ENCODE results near the gene ATP8B1. TPM values are rescaled to one million over a fixed set of nuclear protein-coding genes. Genes with fewer than 3 reads are reported as not detected.

The ATP8B1 gene
- total and polyA plus RNA-seq, 9 of the 15 experiments (the other 6 are each of a cell fraction or from before 2014, with no cell fraction given) = 0.01 to 0.22 (median 0.03) TPM; not detected in 3

DNA sequence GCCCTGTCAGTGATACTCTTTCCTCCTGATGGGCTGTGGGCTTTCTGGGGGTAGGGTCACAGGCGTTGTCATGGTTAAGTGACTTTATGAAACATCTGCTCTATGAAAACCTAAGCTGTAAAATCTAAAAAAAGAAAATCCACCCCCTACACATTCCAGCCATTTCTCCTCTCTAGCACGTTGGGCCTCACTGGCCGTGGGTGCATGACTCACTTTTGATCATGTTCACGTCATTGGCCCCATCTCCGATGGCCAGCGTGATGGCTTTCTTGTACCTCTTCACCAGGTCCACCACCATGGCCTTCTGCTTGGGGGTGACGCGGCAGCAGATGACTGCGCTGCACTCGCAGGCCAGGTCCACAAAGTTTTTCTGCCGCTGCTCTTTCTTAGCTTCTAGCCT is 142.2 kb downstream of the ATP8B1 start (continued):
- TF ChIP-seq ATF1 (CRISPR knock-in tag; IDR thresholded peaks at IDR 0.05) (no peak), ATF1 (tag; IDR thresholded peaks at IDR 0.05) (peak; percentile 29; the same call in 1 of the 2 replicates), HCFC1 (IDR thresholded peaks at IDR 0.05; ENCODE audit: low read depth, low read length) (no peak), MCM5 (IDR thresholded peaks at IDR 0.05; ENCODE audit: low read depth) (no peak), PTBP1 (IDR thresholded peaks at IDR 0.05; ENCODE audit: low read depth, low read length) (no peak), SMC3 (conservative IDR thresholded peaks at IDR 0.05; ENCODE audit: insufficient read depth, low read depth, low read length) (no peak), LEF1 (IDR thresholded peaks at IDR 0.05) (no peak), SP1 (CRISPR knock-in tag; IDR thresholded peaks at IDR 0.05) (no peak), ZNF696 (CRISPR knock-in tag; conservative IDR thresholded peaks at IDR 0.05) (no peak), ZNF830 (CRISPR knock-in tag; IDR thresholded peaks at IDR 0.05) (no peak), NFE2 (IDR thresholded peaks at IDR 0.05; ENCODE audit: low read depth) (no peak), NCOA4 (IDR thresholded peaks at IDR 0.05; ENCODE audit: partially characterized antibody) (no peak), POLR3A (IDR thresholded peaks at IDR 0.05; ENCODE audit: borderline replicate concordance, extremely low read depth, insufficient read depth, insufficient read length) (no peak), CBX1 (IDR thresholded peaks at IDR 0.05; ENCODE audit: low read depth) (no peak), FOXA3 (CRISPR knock-in tag; conservative IDR thresholded peaks at IDR 0.05 in 1 of 2, IDR thresholded peaks at IDR 0.05 in 1 of 2) (no peak), CTBP1 (IDR thresholded peaks at IDR 0.05; ENCODE audit: borderline replicate concordance) (no peak)
- TF ChIP-seq, protein P1, sequence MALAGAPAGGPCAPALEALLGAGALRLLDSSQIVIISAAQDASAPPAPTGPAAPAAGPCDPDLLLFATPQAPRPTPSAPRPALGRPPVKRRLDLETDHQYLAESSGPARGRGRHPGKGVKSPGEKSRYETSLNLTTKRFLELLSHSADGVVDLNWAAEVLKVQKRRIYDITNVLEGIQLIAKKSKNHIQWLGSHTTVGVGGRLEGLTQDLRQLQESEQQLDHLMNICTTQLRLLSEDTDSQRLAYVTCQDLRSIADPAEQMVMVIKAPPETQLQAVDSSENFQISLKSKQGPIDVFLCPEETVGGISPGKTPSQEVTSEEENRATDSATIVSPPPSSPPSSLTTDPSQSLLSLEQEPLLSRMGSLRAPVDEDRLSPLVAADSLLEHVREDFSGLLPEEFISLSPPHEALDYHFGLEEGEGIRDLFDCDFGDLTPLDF (CRISPR knock-in tag; IDR thresholded peaks at IDR 0.05) = no peak
- TF ChIP-seq, protein P2, sequence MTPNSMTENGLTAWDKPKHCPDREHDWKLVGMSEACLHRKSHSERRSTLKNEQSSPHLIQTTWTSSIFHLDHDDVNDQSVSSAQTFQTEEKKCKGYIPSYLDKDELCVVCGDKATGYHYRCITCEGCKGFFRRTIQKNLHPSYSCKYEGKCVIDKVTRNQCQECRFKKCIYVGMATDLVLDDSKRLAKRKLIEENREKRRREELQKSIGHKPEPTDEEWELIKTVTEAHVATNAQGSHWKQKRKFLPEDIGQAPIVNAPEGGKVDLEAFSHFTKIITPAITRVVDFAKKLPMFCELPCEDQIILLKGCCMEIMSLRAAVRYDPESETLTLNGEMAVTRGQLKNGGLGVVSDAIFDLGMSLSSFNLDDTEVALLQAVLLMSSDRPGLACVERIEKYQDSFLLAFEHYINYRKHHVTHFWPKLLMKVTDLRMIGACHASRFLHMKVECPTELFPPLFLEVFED (CRISPR knock-in tag; conservative IDR thresholded peaks at IDR 0.05) = no peak
- TF ChIP-seq, protein P3, sequence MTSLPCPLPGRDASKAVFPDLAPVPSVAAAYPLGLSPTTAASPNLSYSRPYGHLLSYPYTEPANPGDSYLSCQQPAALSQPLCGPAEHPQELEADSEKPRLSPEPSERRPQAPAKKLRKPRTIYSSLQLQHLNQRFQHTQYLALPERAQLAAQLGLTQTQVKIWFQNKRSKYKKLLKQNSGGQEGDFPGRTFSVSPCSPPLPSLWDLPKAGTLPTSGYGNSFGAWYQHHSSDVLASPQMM (CRISPR knock-in tag; IDR thresholded peaks at IDR 0.05) = no peak
- TF ChIP-seq, protein P4, sequence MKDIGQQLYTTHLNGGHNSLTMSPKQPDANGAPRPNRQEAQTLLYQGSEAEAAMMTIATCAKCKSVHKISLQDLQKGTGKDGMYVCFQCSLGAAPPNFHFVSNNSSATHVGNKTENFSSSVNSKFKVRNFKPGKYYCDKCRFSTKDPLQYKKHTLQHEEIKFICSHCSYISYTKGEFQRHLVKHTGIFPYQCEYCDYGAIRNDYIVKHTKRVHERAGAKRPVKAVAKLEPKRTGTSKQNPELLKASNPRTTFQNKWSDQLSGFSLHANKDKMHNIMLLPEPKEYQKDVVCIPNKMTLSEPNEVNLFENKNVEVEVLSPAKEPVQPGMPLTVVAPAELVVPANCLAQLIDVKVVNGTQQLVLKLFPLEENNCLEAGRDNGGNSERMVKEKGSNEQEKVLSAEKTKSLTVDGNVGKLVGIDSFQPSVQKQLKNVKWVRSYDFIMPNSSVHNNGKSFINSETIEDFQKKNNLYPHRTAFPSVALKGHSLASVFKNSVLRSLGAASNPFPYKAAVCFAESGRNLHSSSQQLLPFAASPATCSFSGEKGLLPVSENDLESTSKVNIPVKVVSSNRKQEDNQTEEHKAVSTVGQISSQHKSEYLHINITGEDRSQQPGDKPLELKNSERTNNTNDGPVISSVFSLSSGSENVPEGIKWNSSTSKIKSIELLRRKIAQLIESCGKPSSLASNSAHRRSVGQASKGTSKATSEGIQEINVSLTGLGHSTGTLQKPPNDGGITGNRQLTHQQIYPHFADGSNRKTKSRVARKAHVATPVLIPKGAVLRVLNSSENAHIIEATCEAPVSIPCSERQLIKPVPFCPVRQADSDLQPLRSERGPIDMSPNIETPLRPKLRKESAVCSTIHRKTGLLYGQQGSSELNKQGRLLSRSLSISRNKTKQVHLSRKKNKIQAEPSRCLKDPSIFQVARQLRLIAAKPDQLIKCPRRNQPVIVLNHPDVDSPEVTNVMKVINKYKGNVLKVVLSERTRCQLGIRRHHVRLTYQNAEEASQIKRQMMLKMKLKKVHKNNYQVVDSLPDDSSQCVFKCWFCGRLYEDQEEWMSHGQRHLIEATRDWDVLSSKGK (CRISPR knock-in tag; IDR thresholded peaks at IDR 0.05) = no peak
- TF ChIP-seq, protein P5, sequence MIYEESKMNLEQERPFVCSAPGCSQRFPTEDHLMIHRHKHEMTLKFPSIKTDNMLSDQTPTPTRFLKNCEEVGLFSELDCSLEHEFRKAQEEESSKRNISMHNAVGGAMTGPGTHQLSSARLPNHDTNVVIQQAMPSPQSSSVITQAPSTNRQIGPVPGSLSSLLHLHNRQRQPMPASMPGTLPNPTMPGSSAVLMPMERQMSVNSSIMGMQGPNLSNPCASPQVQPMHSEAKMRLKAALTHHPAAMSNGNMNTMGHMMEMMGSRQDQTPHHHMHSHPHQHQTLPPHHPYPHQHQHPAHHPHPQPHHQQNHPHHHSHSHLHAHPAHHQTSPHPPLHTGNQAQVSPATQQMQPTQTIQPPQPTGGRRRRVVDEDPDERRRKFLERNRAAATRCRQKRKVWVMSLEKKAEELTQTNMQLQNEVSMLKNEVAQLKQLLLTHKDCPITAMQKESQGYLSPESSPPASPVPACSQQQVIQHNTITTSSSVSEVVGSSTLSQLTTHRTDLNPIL (CRISPR knock-in tag; IDR thresholded peaks at IDR 0.05) = no peak
- TF ChIP-seq, protein P6, sequence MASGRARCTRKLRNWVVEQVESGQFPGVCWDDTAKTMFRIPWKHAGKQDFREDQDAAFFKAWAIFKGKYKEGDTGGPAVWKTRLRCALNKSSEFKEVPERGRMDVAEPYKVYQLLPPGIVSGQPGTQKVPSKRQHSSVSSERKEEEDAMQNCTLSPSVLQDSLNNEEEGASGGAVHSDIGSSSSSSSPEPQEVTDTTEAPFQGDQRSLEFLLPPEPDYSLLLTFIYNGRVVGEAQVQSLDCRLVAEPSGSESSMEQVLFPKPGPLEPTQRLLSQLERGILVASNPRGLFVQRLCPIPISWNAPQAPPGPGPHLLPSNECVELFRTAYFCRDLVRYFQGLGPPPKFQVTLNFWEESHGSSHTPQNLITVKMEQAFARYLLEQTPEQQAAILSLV (tag; IDR thresholded peaks at IDR 0.05) = no peak
